ENCODE results near the gene RPS19BP1. TPM values are rescaled to one million over a fixed set of nuclear protein-coding genes. Genes with fewer than 3 reads are reported as not detected.
"Not testable (repeated sequence)": the region's sequence is repeated elsewhere in the genome, so short reads cannot be mapped to it uniquely, and the experiment has no call there.

The RPS19BP1 gene
- total RNA-seq, 1 donor from 2014 or later = 67.7 TPM

GRCh38 chr22:39508393-39508792 lies 24.2 kb downstream of the RPS19BP1 start:
- no peak overlapping the region for H3K4me3 Mint-ChIP-seq
- intact Hi-C loops (cut with micrococcal nuclease) = no loop called here
- H3K4me1 Mint-ChIP-seq = peaks cover 29% of the 10 kb centered on the region
- no peak for TF ChIP-seq CTCF (IDR thresholded peaks at IDR 0.05)
- ATAC-seq (ENCODE audit: low read depth) (no peak), DNase-seq (no peak)
- H3K36me3 Mint-ChIP-seq (ENCODE audit: low read depth) = peaks cover 88% of the 10 kb centered on the region
- H3K9me3 Mint-ChIP-seq = no peaks in the 10 kb centered on the region
- no peak overlapping the region for H3K27ac Mint-ChIP-seq
- ChIA-PET POLR2A (interaction anchor here (0.8 kb wide), 1 partner anchor 9 kb away, joined by 3 read pairs; no protein-coding TSS in a partner anchor), CTCF (no interaction called here)
- no peaks in the 10 kb centered on the region for H3K27me3 Mint-ChIP-seq

GRCh38 chr22:39507021-39507420 lies 25.5 kb downstream of the RPS19BP1 start:
- Mint-ChIP-seq H3K4me1 (peaks cover 39% of the 10 kb centered on the region), H3K36me3 (ENCODE audit: low read depth) (peaks cover 78% of the 10 kb centered on the region)
- ATAC-seq (ENCODE audit: low read depth); H3K27me3 Mint-ChIP-seq; intact Hi-C loops (cut with micrococcal nuclease); H3K27ac Mint-ChIP-seq; H3K9me3 Mint-ChIP-seq; H3K4me3 Mint-ChIP-seq; POLR2A ChIA-PET; DNase-seq: not testable (repeated sequence)
- CTCF ChIA-PET = interaction anchor here (0.8 kb wide), 1 partner anchor 11 kb away, joined by 3 read pairs; no protein-coding TSS in a partner anchor

GRCh38 chr22:39504071-39504470 lies 28.5 kb downstream of the RPS19BP1 start:
- intact Hi-C loops (cut with micrococcal nuclease) = no loop called here
- H3K27me3 Mint-ChIP-seq = no peaks in the 10 kb centered on the region
- no peak for TF ChIP-seq CTCF (IDR thresholded peaks at IDR 0.05)
- no peak for ATAC-seq (ENCODE audit: low read depth)
- ChIA-PET CTCF (interaction anchor here (0.6 to 4.4 kb wide), 2 partner anchors 10 to 104 kb away, joined by 3 to 18 read pairs; partner anchors contain the start of gene TAB1), POLR2A (interaction anchor here (1.4 to 4.3 kb wide), 3 partner anchors 13 to 540 kb away, joined by 4 to 86 read pairs (median 20); partner anchors contain the start of gene ATF4)
- no peak for DNase-seq
- no peak overlapping the region for H3K27ac Mint-ChIP-seq
- H3K4me3 Mint-ChIP-seq = peak overlapping the region; percentile 95
- H3K4me1 Mint-ChIP-seq = peaks cover 38% of the 10 kb centered on the region
- H3K9me3 Mint-ChIP-seq = no peaks in the 10 kb centered on the region
- peaks cover 50% of the 10 kb centered on the region for H3K36me3 Mint-ChIP-seq (ENCODE audit: low read depth)

- ChIA-PET POLR2A (interaction anchor here (0.6 to 4.3 kb wide), 9 partner anchors 13 to 540 kb away, joined by 3 to 86 read pairs (median 12); partner anchors contain the start of genes ATF4, RPL3, RPS19BP1 and TAB1), CTCF (interaction anchor here (0.6 to 4.4 kb wide), 3 partner anchors 10 to 160 kb away, joined by 3 to 18 read pairs (median 4); partner anchors contain the start of gene TAB1)
- Mint-ChIP-seq H3K27ac (peak overlapping the region; percentile 46), H3K27me3 (no peaks in the 10 kb centered on the region), H3K4me1 (peaks cover 37% of the 10 kb centered on the region), H3K36me3 (ENCODE audit: low read depth) (peaks cover 47% of the 10 kb centered on the region), H3K4me3 (peak overlapping the region; percentile 95), H3K9me3 (no peaks in the 10 kb centered on the region)
- no peak for ATAC-seq (ENCODE audit: low read depth)
- no peak for DNase-seq
- TF ChIP-seq CTCF (IDR thresholded peaks at IDR 0.05) = no peak
- intact Hi-C loops (cut with micrococcal nuclease) = loop anchor here (2.0 kb wide), 1 partner anchor 57 kb away; no protein-coding TSS in a partner anchor
Measured at GRCh38 chr22:39503630-39504029, 28.9 kb downstream of the RPS19BP1 start.

- ATAC-seq (ENCODE audit: low read depth) (no peak), DNase-seq (no peak)
- H3K27ac Mint-ChIP-seq = peak overlapping the region; percentile 89
- H3K4me1 Mint-ChIP-seq = peaks cover 34% of the 10 kb centered on the region
- no peaks in the 10 kb centered on the region for H3K9me3 Mint-ChIP-seq
- TF ChIP-seq CTCF (IDR thresholded peaks at IDR 0.05) = no peak
- intact Hi-C loops (cut with micrococcal nuclease) = loop anchor here (1.0 to 2.0 kb wide), 5 partner anchors 13 to 104 kb away; partner anchors contain the start of genes ATF4, RPS19BP1 and TAB1
- ChIA-PET CTCF (interaction anchor here (1.0 to 4.4 kb wide), 5 partner anchors 10 to 159 kb away, joined by 3 to 18 read pairs (median 6); partner anchors contain the start of gene TAB1), POLR2A (interaction anchor here (0.6 to 4.3 kb wide), 11 partner anchors 9 to 542 kb away, joined by 3 to 86 read pairs (median 12); partner anchors contain the start of genes ATF4, RPL3, RPS19BP1 and TAB1)
- H3K27me3 Mint-ChIP-seq = no peaks in the 10 kb centered on the region
- H3K4me3 Mint-ChIP-seq = peak overlapping the region; percentile 95
- peaks cover 40% of the 10 kb centered on the region for H3K36me3 Mint-ChIP-seq (ENCODE audit: low read depth)
Measured at GRCh38 chr22:39502789-39503409, 29.6 kb downstream of the RPS19BP1 start.

Data from activated B cell treated with CpG ODN at 0.5 μM for 24 hours (primary cell).